B cell (primary cell): ENCODE results near the gene MED27.

Experiments
- EZH2 ChIP-seq: IDR thresholded peaks from 2 replicates; pipeline ENCODE4 v1.6.1; 2012; ENCODE audit warnings: borderline replicate concordance, low read depth, mild to moderate bottlenecking, moderate library complexity, low read length; ENCODE audit not compliant: insufficient read depth, poor library complexity, severe bottlenecking
- TF ChIP-seq, protein P1 (sequence below): fragments of 200-600 bp; IDR thresholded peaks from one replicate; pipeline ENCODE4 v1.8.0; 2022; ENCODE audit warnings: antibody characterized with exemption, mild to moderate bottlenecking

DNA sequence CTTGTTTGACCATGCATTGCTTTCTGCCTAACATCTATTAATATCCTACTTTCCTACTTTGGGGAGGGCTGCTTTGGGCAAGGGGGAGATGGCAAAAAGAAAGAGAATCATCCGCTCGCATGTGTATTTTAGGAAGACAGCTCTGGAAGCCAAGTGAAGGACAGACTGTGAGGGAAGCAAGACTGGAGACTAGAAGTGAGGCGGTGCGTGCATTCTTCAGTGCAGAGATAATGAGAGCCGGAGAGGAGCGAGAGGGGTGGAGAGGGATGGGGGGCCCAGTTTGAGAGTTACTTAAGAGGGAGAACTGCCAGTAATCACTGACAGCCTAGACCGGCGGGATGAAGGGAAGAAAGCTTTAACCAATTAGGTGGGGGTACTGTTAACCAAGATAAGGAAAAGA, 188.1 kb downstream of the MED27 start:
- TF ChIP-seq, protein P1, sequence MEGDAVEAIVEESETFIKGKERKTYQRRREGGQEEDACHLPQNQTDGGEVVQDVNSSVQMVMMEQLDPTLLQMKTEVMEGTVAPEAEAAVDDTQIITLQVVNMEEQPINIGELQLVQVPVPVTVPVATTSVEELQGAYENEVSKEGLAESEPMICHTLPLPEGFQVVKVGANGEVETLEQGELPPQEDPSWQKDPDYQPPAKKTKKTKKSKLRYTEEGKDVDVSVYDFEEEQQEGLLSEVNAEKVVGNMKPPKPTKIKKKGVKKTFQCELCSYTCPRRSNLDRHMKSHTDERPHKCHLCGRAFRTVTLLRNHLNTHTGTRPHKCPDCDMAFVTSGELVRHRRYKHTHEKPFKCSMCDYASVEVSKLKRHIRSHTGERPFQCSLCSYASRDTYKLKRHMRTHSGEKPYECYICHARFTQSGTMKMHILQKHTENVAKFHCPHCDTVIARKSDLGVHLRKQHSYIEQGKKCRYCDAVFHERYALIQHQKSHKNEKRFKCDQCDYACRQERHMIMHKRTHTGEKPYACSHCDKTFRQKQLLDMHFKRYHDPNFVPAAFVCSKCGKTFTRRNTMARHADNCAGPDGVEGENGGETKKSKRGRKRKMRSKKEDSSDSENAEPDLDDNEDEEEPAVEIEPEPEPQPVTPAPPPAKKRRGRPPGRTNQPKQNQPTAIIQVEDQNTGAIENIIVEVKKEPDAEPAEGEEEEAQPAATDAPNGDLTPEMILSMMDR: no peak
- TF ChIP-seq EZH2: no peak
